ENCODE data around the gene CCPG1.
A peak's percentile ranks its signal among the peaks of the same experiment; 100 is the strongest.
"Not testable (repeated sequence)": the region's sequence is repeated elsewhere in the genome, so short reads cannot be mapped to it uniquely, and the experiment has no call there.

CCPG1 gene

DNA sequence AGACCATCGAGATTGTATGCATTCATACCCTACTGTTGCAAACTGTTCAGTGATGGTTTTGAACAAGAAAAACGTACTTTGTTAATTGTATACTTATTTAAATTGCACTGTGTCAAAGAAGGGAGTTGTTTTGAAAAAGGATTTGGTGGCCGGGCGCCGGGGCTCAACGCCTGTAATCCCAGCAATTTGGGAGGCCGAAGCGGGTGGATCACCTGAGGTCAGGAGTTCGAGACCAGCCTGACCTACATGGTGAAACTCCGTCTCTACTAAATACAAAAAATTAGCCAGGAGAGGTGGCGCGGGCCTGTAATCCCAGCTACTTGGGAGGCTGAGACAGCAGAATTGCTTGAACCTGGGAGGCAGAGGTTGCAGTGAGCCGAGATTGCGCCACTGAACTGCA is 817 bp upstream of the CCPG1 start:
- not testable (repeated sequence) for H3K79me1 ChIP-seq (ENCODE audit: low read length); H3K27me3 ChIP-seq (ENCODE audit: insufficient read depth, low read length, poor library complexity)
- WGBS (ENCODE audit: extremely low coverage, insufficient coverage, low lambda C conversion rate) = no CpG with 5 or more reads among the region's 14 CpGs

DNA sequence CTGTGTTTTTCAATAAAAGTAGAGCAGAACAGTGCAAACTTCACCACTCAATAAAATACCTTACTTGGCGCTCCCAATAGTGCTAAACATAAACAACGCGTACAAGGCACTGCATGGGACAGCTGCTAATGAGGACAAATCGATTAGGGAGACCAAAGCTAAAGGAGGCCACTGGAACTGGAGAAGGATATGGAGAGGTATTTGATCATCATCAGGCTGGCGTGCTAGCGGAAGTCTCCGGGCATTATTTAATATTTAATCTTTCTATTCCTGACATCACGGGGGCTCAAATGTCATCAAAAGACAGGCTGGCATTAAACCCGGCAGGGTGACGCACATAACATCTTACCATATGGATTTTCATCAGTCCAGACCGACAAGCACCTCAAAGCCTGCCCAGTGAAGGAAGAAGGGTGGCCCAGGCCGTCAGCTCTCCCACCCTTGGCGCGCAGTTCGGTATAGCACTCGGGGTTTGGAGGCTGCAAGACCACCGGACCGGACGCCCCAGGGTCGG is 604 bp downstream of the CCPG1 start:
- Histone ChIP-seq H3K4me3 (ENCODE audit: low read length) (peak overlapping the region; percentile 78), H3K36me3 (ENCODE audit: control insufficient read depth, insufficient read depth, low read length) (no peaks in the 10 kb centered on the region), H3K27ac (ENCODE audit: low read depth, low read length) (peak overlapping the region; percentile 42), H3K4me2 (ENCODE audit: low read length) (peak overlapping the region; percentile 9), H3K9ac (ENCODE audit: low read length) (peak overlapping the region; percentile 88), H3K79me1 (ENCODE audit: low read length) (no peaks in the 10 kb centered on the region), H3K27me3 (ENCODE audit: insufficient read depth, low read length, poor library complexity) (no peaks in the 10 kb centered on the region), H3K4ac (ENCODE audit: low read depth, low read length) (peak overlapping the region; percentile 18), H4K8ac (ENCODE audit: low read depth, low read length) (no peak overlapping the region), H3K4me1 (ENCODE audit: control insufficient read depth, low read depth, low read length) (no peaks in the 10 kb centered on the region), H3K79me2 (ENCODE audit: control insufficient read depth, insufficient read depth, low read length) (no peaks in the 10 kb centered on the region), H4K5ac (ENCODE audit: low read length) (no peak overlapping the region), H3K18ac (ENCODE audit: low read length) (no peak overlapping the region), H2BK15ac (replicated peaks; ENCODE audit: low read depth) (no peak overlapping the region), H3K56ac (ENCODE audit: low read length) (peak overlapping the region; percentile 94), H2BK5ac (ENCODE audit: low read length) (no peak overlapping the region), H2AK5ac (ENCODE audit: low read length) (no peak overlapping the region), H2BK120ac (ENCODE audit: low read depth, low read length) (no peak overlapping the region), H3K23ac (ENCODE audit: low read length) (no peak overlapping the region)
- DNase-seq = no peak
- WGBS (ENCODE audit: extremely low coverage, insufficient coverage, low lambda C conversion rate) = no CpG with 5 or more reads among the region's 20 CpGs

More for the DNA sequence above, 817 bp upstream of the CCPG1 start:
- H2BK120ac ChIP-seq (ENCODE audit: low read depth, low read length); H4K5ac ChIP-seq (ENCODE audit: low read length); H3K23ac ChIP-seq (ENCODE audit: low read length); H2AK5ac ChIP-seq (ENCODE audit: low read length); H3K4me1 ChIP-seq (ENCODE audit: control insufficient read depth, low read depth, low read length); H4K8ac ChIP-seq (ENCODE audit: low read depth, low read length); H2BK15ac ChIP-seq (replicated peaks; ENCODE audit: low read depth); H2BK5ac ChIP-seq (ENCODE audit: low read length); H3K36me3 ChIP-seq (ENCODE audit: control insufficient read depth, insufficient read depth, low read length); DNase-seq; H3K18ac ChIP-seq (ENCODE audit: low read length); H3K79me2 ChIP-seq (ENCODE audit: control insufficient read depth, insufficient read depth, low read length); H3K4me3 ChIP-seq (ENCODE audit: low read length); H3K4ac ChIP-seq (ENCODE audit: low read depth, low read length): not testable (repeated sequence)
- peak overlapping the region; percentile 65 for H3K9ac ChIP-seq (ENCODE audit: low read length)
- peak overlapping the region; percentile 85 for H3K4me2 ChIP-seq (ENCODE audit: low read length)
- peak overlapping the region; percentile 28 for H3K56ac ChIP-seq (ENCODE audit: low read length)
- H3K27ac ChIP-seq (ENCODE audit: low read depth, low read length) = peak overlapping the region; percentile 48

DNA sequence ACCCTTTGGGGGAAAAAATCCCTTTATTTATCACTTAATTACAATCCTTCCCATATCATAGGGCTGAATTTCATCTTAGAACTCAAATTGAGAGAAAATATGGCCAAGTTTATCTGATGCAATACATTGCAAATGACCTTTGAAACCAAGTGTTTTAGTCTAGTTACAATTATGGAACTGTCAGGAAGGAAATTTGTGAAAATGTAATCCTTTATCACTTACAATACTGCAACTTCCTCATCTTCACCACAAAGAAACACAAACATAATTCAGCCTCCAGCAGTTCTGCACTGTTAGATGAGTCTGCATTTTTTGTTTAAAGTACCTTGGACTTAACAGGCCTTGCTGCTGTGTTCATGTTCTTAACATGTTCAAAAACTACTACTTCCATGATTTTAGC is 4.6 kb downstream of the CCPG1 start:
- Histone ChIP-seq H3K18ac (ENCODE audit: low read length) (no peak overlapping the region), H3K4me3 (ENCODE audit: low read length) (no peak overlapping the region), H3K23ac (ENCODE audit: low read length) (no peak overlapping the region), H3K56ac (ENCODE audit: low read length) (no peak overlapping the region), H4K5ac (ENCODE audit: low read length) (no peak overlapping the region), H2BK5ac (ENCODE audit: low read length) (no peak overlapping the region), H2BK120ac (ENCODE audit: low read depth, low read length) (no peak overlapping the region), H3K27me3 (ENCODE audit: insufficient read depth, low read length, poor library complexity) (no peaks in the 10 kb centered on the region), H3K4me2 (ENCODE audit: low read length) (no peak overlapping the region), H3K9ac (ENCODE audit: low read length) (no peak overlapping the region), H2AK5ac (ENCODE audit: low read length) (no peak overlapping the region), H3K4ac (ENCODE audit: low read depth, low read length) (no peak overlapping the region), H3K79me2 (ENCODE audit: control insufficient read depth, insufficient read depth, low read length) (no peaks in the 10 kb centered on the region), H4K8ac (ENCODE audit: low read depth, low read length) (no peak overlapping the region), H3K36me3 (ENCODE audit: control insufficient read depth, insufficient read depth, low read length) (no peaks in the 10 kb centered on the region), H3K79me1 (ENCODE audit: low read length) (no peaks in the 10 kb centered on the region), H3K4me1 (ENCODE audit: control insufficient read depth, low read depth, low read length) (no peaks in the 10 kb centered on the region), H3K27ac (ENCODE audit: low read depth, low read length) (no peak overlapping the region), H2BK15ac (replicated peaks; ENCODE audit: low read depth) (no peak overlapping the region)
- DNase-seq = no peak

DNA sequence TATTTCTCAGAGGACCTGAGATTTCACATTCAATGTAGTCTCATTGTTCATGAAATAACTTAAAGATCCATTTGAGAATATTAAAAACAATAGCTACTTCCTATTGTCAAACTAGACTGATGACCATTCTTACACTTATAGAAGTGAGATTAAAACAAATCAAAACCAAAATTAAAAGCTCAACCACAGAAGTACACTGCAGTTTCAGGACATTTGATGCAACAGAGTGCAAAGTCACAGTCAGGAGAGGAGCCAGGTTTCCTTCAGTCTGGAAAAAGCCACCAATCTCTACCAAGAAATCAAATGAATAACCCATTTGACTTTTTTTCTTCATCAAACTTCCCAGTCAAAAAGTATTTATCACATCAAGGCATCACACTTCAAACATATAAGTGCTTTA is 5.5 kb downstream of the CCPG1 start:
- Histone ChIP-seq H2BK5ac (ENCODE audit: low read length) (no peak overlapping the region), H2BK120ac (ENCODE audit: low read depth, low read length) (no peak overlapping the region), H3K23ac (ENCODE audit: low read length) (no peak overlapping the region)

DNA sequence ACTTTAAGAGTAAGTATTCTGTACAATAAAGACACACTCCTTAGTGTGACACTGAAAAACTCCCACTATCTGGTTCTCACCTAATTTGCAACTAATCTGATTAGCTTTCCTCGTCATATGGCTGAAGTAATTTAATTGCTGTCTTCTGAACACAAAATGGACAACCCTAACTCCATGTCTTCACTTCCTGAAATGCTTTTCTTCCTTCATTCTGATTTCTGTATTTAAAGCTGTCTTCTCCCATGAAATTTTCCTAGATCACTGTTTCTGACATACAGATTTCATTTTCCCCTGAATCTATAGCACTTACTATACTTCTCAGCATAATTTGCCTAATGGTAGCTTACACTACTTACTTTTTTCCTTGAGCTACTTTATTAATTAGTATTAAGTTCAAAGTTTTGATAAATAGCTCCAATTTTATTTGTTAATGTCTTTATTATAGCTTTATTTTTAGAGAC is 6.3 kb downstream of the CCPG1 start:
- no peak overlapping the region for H3K4me3 ChIP-seq (ENCODE audit: low read length)
- no peak overlapping the region for H4K8ac ChIP-seq (ENCODE audit: low read depth, low read length)
- no peak overlapping the region for H3K9ac ChIP-seq (ENCODE audit: low read length)
- H3K4me1 ChIP-seq (ENCODE audit: control insufficient read depth, low read depth, low read length) = no peaks in the 10 kb centered on the region
- H3K23ac ChIP-seq (ENCODE audit: low read length) = no peak overlapping the region
- no peak overlapping the region for H4K5ac ChIP-seq (ENCODE audit: low read length)
- no peak overlapping the region for H2BK15ac ChIP-seq (replicated peaks; ENCODE audit: low read depth)
- H3K36me3 ChIP-seq (ENCODE audit: control insufficient read depth, insufficient read depth, low read length) = no peaks in the 10 kb centered on the region
- no CpG with 5 or more reads among the region's 1 CpG for WGBS (ENCODE audit: extremely low coverage, insufficient coverage, low lambda C conversion rate)
- H3K27me3 ChIP-seq (ENCODE audit: insufficient read depth, low read length, poor library complexity) = no peaks in the 10 kb centered on the region
- H2BK120ac ChIP-seq (ENCODE audit: low read depth, low read length) = no peak overlapping the region
- no peak overlapping the region for H3K18ac ChIP-seq (ENCODE audit: low read length)
- no peak for DNase-seq
- H3K79me2 ChIP-seq (ENCODE audit: control insufficient read depth, insufficient read depth, low read length) = no peaks in the 10 kb centered on the region
- H3K27ac ChIP-seq (ENCODE audit: low read depth, low read length) = no peak overlapping the region
- H2AK5ac ChIP-seq (ENCODE audit: low read length) = no peak overlapping the region
- H3K4me2 ChIP-seq (ENCODE audit: low read length) = no peak overlapping the region
- H3K79me1 ChIP-seq (ENCODE audit: low read length) = no peaks in the 10 kb centered on the region
- H3K56ac ChIP-seq (ENCODE audit: low read length) = no peak overlapping the region
- H2BK5ac ChIP-seq (ENCODE audit: low read length) = no peak overlapping the region
- H3K4ac ChIP-seq (ENCODE audit: low read depth, low read length) = no peak overlapping the region

More for the DNA sequence above, 5.5 kb downstream of the CCPG1 start:
- H2BK15ac ChIP-seq (replicated peaks; ENCODE audit: low read depth) = no peak overlapping the region
- no peaks in the 10 kb centered on the region for H3K36me3 ChIP-seq (ENCODE audit: control insufficient read depth, insufficient read depth, low read length)
- H3K27me3 ChIP-seq (ENCODE audit: insufficient read depth, low read length, poor library complexity) = no peaks in the 10 kb centered on the region
- no peak overlapping the region for H3K4me3 ChIP-seq (ENCODE audit: low read length)
- no peak for DNase-seq
- H4K5ac ChIP-seq (ENCODE audit: low read length) = no peak overlapping the region
- no peak overlapping the region for H3K4me2 ChIP-seq (ENCODE audit: low read length)
- H3K79me1 ChIP-seq (ENCODE audit: low read length) = no peaks in the 10 kb centered on the region
- no peak overlapping the region for H3K18ac ChIP-seq (ENCODE audit: low read length)
- H4K8ac ChIP-seq (ENCODE audit: low read depth, low read length) = no peak overlapping the region
- no peaks in the 10 kb centered on the region for H3K79me2 ChIP-seq (ENCODE audit: control insufficient read depth, insufficient read depth, low read length)
- H2AK5ac ChIP-seq (ENCODE audit: low read length) = no peak overlapping the region
- no peak overlapping the region for H3K4ac ChIP-seq (ENCODE audit: low read depth, low read length)
- H3K9ac ChIP-seq (ENCODE audit: low read length) = no peak overlapping the region
- no peak overlapping the region for H3K56ac ChIP-seq (ENCODE audit: low read length)
- H3K27ac ChIP-seq (ENCODE audit: low read depth, low read length) = no peak overlapping the region
- H3K4me1 ChIP-seq (ENCODE audit: control insufficient read depth, low read depth, low read length) = no peaks in the 10 kb centered on the region

DNA sequence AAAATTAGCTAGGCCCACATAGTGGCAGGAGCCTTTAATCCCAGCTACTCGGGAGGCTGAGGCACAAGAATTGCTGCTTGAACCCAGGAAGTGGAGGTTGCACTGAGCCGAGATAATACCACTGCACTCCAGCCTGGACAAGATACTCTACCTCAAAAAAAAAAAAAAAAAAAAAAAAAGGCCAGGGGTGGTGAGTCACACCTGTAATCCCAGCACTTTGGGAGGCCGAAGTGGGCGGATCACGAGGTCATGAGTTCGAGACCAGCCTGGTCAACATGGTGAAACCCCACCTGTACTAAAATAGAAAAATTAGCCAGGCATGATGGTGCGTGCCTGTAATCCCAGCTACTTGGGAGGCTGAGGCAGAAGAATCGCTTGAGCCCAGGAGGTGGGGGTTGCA is 8.1 kb downstream of the CCPG1 start:
- not testable (repeated sequence) for H3K18ac ChIP-seq (ENCODE audit: low read length); H3K36me3 ChIP-seq (ENCODE audit: control insufficient read depth, insufficient read depth, low read length); H2AK5ac ChIP-seq (ENCODE audit: low read length); H3K4me2 ChIP-seq (ENCODE audit: low read length); H3K79me1 ChIP-seq (ENCODE audit: low read length); H4K8ac ChIP-seq (ENCODE audit: low read depth, low read length); H4K5ac ChIP-seq (ENCODE audit: low read length); H3K27ac ChIP-seq (ENCODE audit: low read depth, low read length); H3K9ac ChIP-seq (ENCODE audit: low read length); H3K56ac ChIP-seq (ENCODE audit: low read length); H3K4me1 ChIP-seq (ENCODE audit: control insufficient read depth, low read depth, low read length); H2BK120ac ChIP-seq (ENCODE audit: low read depth, low read length); H2BK15ac ChIP-seq (replicated peaks; ENCODE audit: low read depth); H3K79me2 ChIP-seq (ENCODE audit: control insufficient read depth, insufficient read depth, low read length); H2BK5ac ChIP-seq (ENCODE audit: low read length); DNase-seq; H3K23ac ChIP-seq (ENCODE audit: low read length); H3K4me3 ChIP-seq (ENCODE audit: low read length); H3K27me3 ChIP-seq (ENCODE audit: insufficient read depth, low read length, poor library complexity); H3K4ac ChIP-seq (ENCODE audit: low read depth, low read length)
- WGBS (ENCODE audit: extremely low coverage, insufficient coverage, low lambda C conversion rate) = no CpG with 5 or more reads among the region's 8 CpGs
